Keratinocyte (primary cell): Measurements from ENCODE around the gene UPK3BL1. TPM values are rescaled to one million over a fixed set of nuclear protein-coding genes. Genes with fewer than 3 reads are reported as not detected.
"Not testable (repeated sequence)": the region's sequence is repeated elsewhere in the genome, so short reads cannot be mapped to it uniquely, and the experiment has no call there.

ENCODE experiments used
- DNase-seq: peaks from one replicate; pipeline ENCODE4 v3.0.0-alpha.2; 2011; ENCODE audit warnings: low read depth, missing footprints, low spot score
- FAIRE-seq: peaks from 2 replicates; lab custom pipeline; 2011; peaks lifted over from hg19 to GRCh38; lab: Jason Lieb, UNC
- H2AFZ ChIP-seq: 2 replicates; pipeline ENCODE4 v1.6.0; 2012; ENCODE audit warnings: low read length, control low read depth, inconsistent platforms; ENCODE audit not compliant: control insufficient read depth
- H3K27ac ChIP-seq: 2 replicates; pipeline ENCODE4 v1.5.1; 2011; ENCODE audit warnings: low read length; ENCODE audit not compliant: control insufficient read depth, insufficient read depth
- H3K27me3 ChIP-seq: 3 replicates; pipeline ENCODE4 v1.6.0; 2011; ENCODE audit warnings: low read length; ENCODE audit not compliant: control insufficient read depth, insufficient read depth; ENCODE audit errors: extremely low read depth
- H3K36me3 ChIP-seq, 2 experiments: 2 replicates in 1 of 2; 3 replicates in 1 of 2; pipeline ENCODE4 v1.5.1; 2011; ENCODE audit warnings: low read length in 2 of 2, mild to moderate bottlenecking in 1 of 2; ENCODE audit not compliant: control insufficient read depth in 2 of 2, insufficient read depth in 2 of 2; ENCODE audit errors: extremely low read depth in 1 of 2
- H3K4me1 ChIP-seq: 3 replicates; pipeline ENCODE4 v1.5.1; 2011; ENCODE audit warnings: low read length; ENCODE audit not compliant: control insufficient read depth, insufficient read depth; ENCODE audit errors: extremely low read depth
- H3K4me2 ChIP-seq: 3 replicates; pipeline ENCODE4 v1.6.0; 2011; ENCODE audit warnings: low read depth, low read length; ENCODE audit not compliant: control insufficient read depth, insufficient read depth; ENCODE audit errors: extremely low read depth
- H3K4me3 ChIP-seq, 3 experiments: fragments of 200-600 bp in 1 of 3; sonication (generic) in 1 of 3; 2 replicates in 2 of 3; 3 replicates in 1 of 3; pipeline ENCODE4 v1.5.1; 2011 to 2016; ENCODE audit warnings: low read length in 3 of 3, mild to moderate bottlenecking in 3 of 3, control low read depth in 2 of 3, inconsistent platforms in 1 of 3, low read depth in 1 of 3, mixed read lengths in 1 of 3, mixed run types in 1 of 3, moderate library complexity in 1 of 3; ENCODE audit not compliant: control insufficient read depth in 2 of 3, insufficient read depth in 2 of 3; ENCODE audit errors: extremely low read depth in 1 of 3
- H3K79me2 ChIP-seq: 2 replicates; pipeline ENCODE4 v1.6.0; 2012; ENCODE audit warnings: low read length; ENCODE audit not compliant: control insufficient read depth, insufficient read depth
- H3K9ac ChIP-seq: 3 replicates; pipeline ENCODE4 v1.6.0; 2011; ENCODE audit warnings: low read length; ENCODE audit not compliant: control insufficient read depth, insufficient read depth; ENCODE audit errors: extremely low read depth
- H3K9me1 ChIP-seq: 3 replicates; pipeline ENCODE4 v1.6.0; 2011; ENCODE audit warnings: low read length; ENCODE audit not compliant: control insufficient read depth, insufficient read depth; ENCODE audit errors: extremely low read depth
- H3K9me3 ChIP-seq: 2 replicates; pipeline ENCODE4 v1.5.1; 2012; ENCODE audit warnings: low read depth, low read length; ENCODE audit not compliant: control insufficient read depth
- H4K20me1 ChIP-seq: 3 replicates; pipeline ENCODE4 v1.6.0; 2011; ENCODE audit warnings: low read length; ENCODE audit not compliant: control insufficient read depth, insufficient read depth; ENCODE audit errors: extremely low read depth
- dilution Hi-C: fragments of 300-500 bp; cut with MboI; formaldehyde crosslinking; loops from one replicate; pipeline ENCODE4 v1.7.0; 2020; ENCODE audit warnings: low sequenced_read_pairs; ENCODE audit not compliant: extremely low pct_ligation_motif_present
- polyA plus RNA-seq, 5 experiments: library from polyadenylated mRNA; depleted of rRNA in 3 of 5; stranded (reverse) in 3 of 5; stranded (forward) in 1 of 5; unstranded in 1 of 5; fragments of >200 nt; gene quantifications; 1 replicate in 1 of 5; 2 replicates in 3 of 5; 3 replicates in 1 of 5; pipeline versions ENCODE4 v1.2.1 to v1.2.3, GENCODE V29; 2011 to 2012; ENCODE audit warnings: missing spikeins in 2 of 5, low read depth in 1 of 5, low replicate concordance in 1 of 5

The UPK3BL1 gene
- polyA plus RNA-seq, 1 donor (not counting 4 experiments of a cell fraction or from before 2014, with no cell fraction given), result 48.2 TPM

GRCh38 chr7:102634299-102634698 is 8.3 kb downstream of the UPK3BL1 start:
- H3K4me1 ChIP-seq, H2AFZ ChIP-seq, dilution Hi-C loops, DNase-seq, H3K36me3 ChIP-seq, H3K4me2 ChIP-seq, H3K27me3 ChIP-seq, H3K9me3 ChIP-seq, H3K9me1 ChIP-seq, H3K4me3 ChIP-seq, H3K79me2 ChIP-seq, FAIRE-seq, H3K27ac ChIP-seq, H4K20me1 ChIP-seq, H3K9ac ChIP-seq: not testable (repeated sequence)

GRCh38 chr7:102630622-102631021 is 12.0 kb downstream of the UPK3BL1 start:
- FAIRE-seq, H3K36me3 ChIP-seq, H3K79me2 ChIP-seq, dilution Hi-C loops, H3K9ac ChIP-seq, H4K20me1 ChIP-seq, H3K4me3 ChIP-seq, H3K9me1 ChIP-seq, H3K9me3 ChIP-seq, H3K27me3 ChIP-seq, DNase-seq, H3K4me2 ChIP-seq, H2AFZ ChIP-seq, H3K4me1 ChIP-seq, H3K27ac ChIP-seq: not testable (repeated sequence)

- DNase-seq, H3K9ac ChIP-seq, H3K9me3 ChIP-seq, H3K4me2 ChIP-seq, FAIRE-seq, H3K4me1 ChIP-seq, H4K20me1 ChIP-seq, H3K9me1 ChIP-seq, H3K79me2 ChIP-seq, H3K36me3 ChIP-seq, H3K27ac ChIP-seq, H3K27me3 ChIP-seq, dilution Hi-C loops, H3K4me3 ChIP-seq, H2AFZ ChIP-seq: not testable (repeated sequence)
Observed at GRCh38 chr7:102627271-102627904, 15.2 kb downstream of the UPK3BL1 start.

GRCh38 chr7:102618122-102618521 is 24.5 kb downstream of the UPK3BL1 start:
- FAIRE-seq, H3K27me3 ChIP-seq, H3K9me3 ChIP-seq, DNase-seq, H3K79me2 ChIP-seq, dilution Hi-C loops, H3K9me1 ChIP-seq, H3K4me2 ChIP-seq, H3K9ac ChIP-seq, H3K4me1 ChIP-seq, H4K20me1 ChIP-seq, H3K27ac ChIP-seq, H2AFZ ChIP-seq, H3K36me3 ChIP-seq, H3K4me3 ChIP-seq: not testable (repeated sequence)

GRCh38 chr7:102616507-102617125 is 26.0 kb downstream of the UPK3BL1 start, which contains the start of gene RASA4:
TSS of gene RASA4 (minus strand) at chr7:102616756. CDS start at chr7:102616689, 67 bp downstream.
- dilution Hi-C loops, H3K9me3 ChIP-seq, H3K9me1 ChIP-seq, H3K9ac ChIP-seq, H3K79me2 ChIP-seq, H3K27ac ChIP-seq, DNase-seq, H3K4me1 ChIP-seq, H2AFZ ChIP-seq, H3K27me3 ChIP-seq, H3K36me3 ChIP-seq, FAIRE-seq, H4K20me1 ChIP-seq, H3K4me2 ChIP-seq: not testable (repeated sequence)
- H3K4me3 ChIP-seq, result peak within 1 kb of the TSS in 1 of 3 experiments; percentile 22
